DOHH2 (cell line): ENCODE results near the gene AASDHPPT.
"Not testable (repeated sequence)": the region's sequence is repeated elsewhere in the genome, so short reads cannot be mapped to it uniquely, and the experiment has no call there.

Experiments used
- H3F3A ChIP-seq: fragments of 200-600 bp; sonication (generic), shearing (Covaris generic); 2 replicates; pipeline ENCODE4 v1.6.0; 2016; ENCODE audit warnings: antibody characterized with exemption, mild to moderate bottlenecking; ENCODE audit not compliant: control insufficient read depth, insufficient read depth
- H3K27ac ChIP-seq: fragments of 200-600 bp; sonication (generic); 2 replicates; pipeline ENCODE4 v1.5.1; 2014; ENCODE audit warnings: low read depth, mild to moderate bottlenecking, low read length, moderate library complexity
- H3K27me3 ChIP-seq: fragments of 200-600 bp; sonication (generic); 2 replicates; pipeline ENCODE4 v1.6.1; 2014; ENCODE audit warnings: mild to moderate bottlenecking, low read length, mixed read lengths; ENCODE audit not compliant: control insufficient read depth
- H3K36me3 ChIP-seq: fragments of 200-600 bp; sonication (generic); 2 replicates; pipeline ENCODE4 v1.6.1; 2014; ENCODE audit warnings: mild to moderate bottlenecking, low read length, moderate library complexity, mixed read lengths; ENCODE audit not compliant: control insufficient read depth
- H3K4me1 ChIP-seq: fragments of 200-600 bp; sonication (generic); 2 replicates; pipeline ENCODE4 v1.6.1; 2014; ENCODE audit warnings: mild to moderate bottlenecking, low read length, mixed read lengths; ENCODE audit not compliant: control insufficient read depth
- H3K4me2 ChIP-seq: fragments of 200-600 bp; sonication (generic); 2 replicates; pipeline ENCODE4 v1.6.0; 2014; ENCODE audit warnings: mild to moderate bottlenecking, low read length, moderate library complexity
- H3K4me3 ChIP-seq: fragments of 200-600 bp; sonication (generic); 2 replicates; pipeline ENCODE4 v1.5.1; 2014; ENCODE audit warnings: mild to moderate bottlenecking, low read length, mixed read lengths
- H3K79me2 ChIP-seq: fragments of 200-600 bp; sonication (generic); 2 replicates; pipeline ENCODE4 v1.6.1; 2014; ENCODE audit warnings: mild to moderate bottlenecking, low read length, mixed read lengths; ENCODE audit not compliant: control insufficient read depth
- H3K9me2 ChIP-seq: fragments of 200-600 bp; sonication (generic); replicated peaks from 2 replicates; pipeline ENCODE4 v1.6.1; 2014; ENCODE audit warnings: mild to moderate bottlenecking, low read length, mixed read lengths; ENCODE audit not compliant: control insufficient read depth
- H3K9me3 ChIP-seq: fragments of 200-600 bp; sonication (generic); 2 replicates; pipeline ENCODE4 v1.6.1; 2014; ENCODE audit warnings: antibody characterized with exemption, low read length, mixed read lengths; ENCODE audit not compliant: control insufficient read depth, insufficient read depth
- H4K20me1 ChIP-seq: fragments of 200-600 bp; sonication (generic); 2 replicates; pipeline ENCODE4 v1.6.0; 2014; ENCODE audit warnings: low read depth, mild to moderate bottlenecking, antibody characterized with exemption, low read length, moderate library complexity; ENCODE audit not compliant: control insufficient read depth, insufficient read depth
- CTCF ChIP-seq: fragments of 200-600 bp; sonication (generic); IDR thresholded peaks from one replicate; pipeline ENCODE4 v1.5.1; 2014; ENCODE audit warnings: antibody characterized with exemption, mild to moderate bottlenecking, low read depth, low read length; ENCODE audit not compliant: poor library complexity, severe bottlenecking
- EZH2phosphoT487 ChIP-seq: fragments of 200-600 bp; sonication (generic); IDR thresholded peaks from 2 replicates; pipeline ENCODE4 v1.6.1; 2017; ENCODE audit warnings: borderline replicate concordance, mild to moderate bottlenecking, antibody characterized with exemption, low read length, moderate library complexity, mixed read lengths

AASDHPPT gene

GRCh38 chr11:106049727-106050476, 27.6 kb upstream of the AASDHPPT start:
- no peaks in the 10 kb centered on the region for H3K9me3 ChIP-seq
- H3K27me3 ChIP-seq = no peaks in the 10 kb centered on the region
- H4K20me1 ChIP-seq = no peaks in the 10 kb centered on the region
- no peaks in the 10 kb centered on the region for H3K79me2 ChIP-seq
- no peaks in the 10 kb centered on the region for H3F3A ChIP-seq
- no peak for TF ChIP-seq EZH2phosphoT487
- no peak for TF ChIP-seq CTCF
- H3K27ac ChIP-seq = no peak overlapping the region
- no peaks in the 10 kb centered on the region for H3K9me2 ChIP-seq
- H3K4me1 ChIP-seq = no peaks in the 10 kb centered on the region
- H3K4me2 ChIP-seq = no peak overlapping the region
- H3K36me3 ChIP-seq = no peaks in the 10 kb centered on the region
- H3K4me3 ChIP-seq = no peak overlapping the region

GRCh38 chr11:106051103-106051502, 26.4 kb upstream of the AASDHPPT start:
- H3F3A ChIP-seq = no peaks in the 10 kb centered on the region
- H4K20me1 ChIP-seq = no peaks in the 10 kb centered on the region
- no peak overlapping the region for H3K27ac ChIP-seq
- H3K4me2 ChIP-seq = no peak overlapping the region
- no peak overlapping the region for H3K4me3 ChIP-seq
- no peaks in the 10 kb centered on the region for H3K9me3 ChIP-seq
- no peaks in the 10 kb centered on the region for H3K36me3 ChIP-seq
- no peak for TF ChIP-seq EZH2phosphoT487
- TF ChIP-seq CTCF = no peak
- H3K4me1 ChIP-seq = no peaks in the 10 kb centered on the region
- H3K9me2 ChIP-seq = no peaks in the 10 kb centered on the region
- H3K79me2 ChIP-seq = no peaks in the 10 kb centered on the region
- H3K27me3 ChIP-seq = no peaks in the 10 kb centered on the region

GRCh38 chr11:106058377-106058776, 19.1 kb upstream of the AASDHPPT start:
- H3K9me3 ChIP-seq, H3K27me3 ChIP-seq, H3K79me2 ChIP-seq, H3K4me1 ChIP-seq, H3K4me3 ChIP-seq, H4K20me1 ChIP-seq, H3K27ac ChIP-seq, H3F3A ChIP-seq, H3K9me2 ChIP-seq, H3K4me2 ChIP-seq, H3K36me3 ChIP-seq: not testable (repeated sequence)

- Histone ChIP-seq H3K27ac (no peak overlapping the region), H3K4me1 (no peaks in the 10 kb centered on the region), H3K36me3 (no peaks in the 10 kb centered on the region), H3K4me2 (no peak overlapping the region), H3K9me3 (no peaks in the 10 kb centered on the region), H3K27me3 (no peaks in the 10 kb centered on the region), H3K4me3 (no peak overlapping the region), H3K79me2 (no peaks in the 10 kb centered on the region), H3F3A (no peaks in the 10 kb centered on the region), H3K9me2 (no peaks in the 10 kb centered on the region), H4K20me1 (no peaks in the 10 kb centered on the region)
- TF ChIP-seq EZH2phosphoT487 = no peak
- TF ChIP-seq CTCF = no peak
These were observed 17.8 kb upstream of the AASDHPPT start for GRCh38 chr11:106059617-106060016.
